DOHH2 (cell line): ENCODE measurements around the gene PSMB5.

Experiments
- EZH2phosphoT487 ChIP-seq: fragments of 200-600 bp; sonication (generic); IDR thresholded peaks from 2 replicates; pipeline ENCODE4 v1.6.1; 2017; ENCODE audit warnings: borderline replicate concordance, mild to moderate bottlenecking, antibody characterized with exemption, low read length, moderate library complexity, mixed read lengths
- TF ChIP-seq, protein P1 (sequence below): fragments of 200-600 bp; sonication (generic); IDR thresholded peaks from one replicate; pipeline ENCODE4 v1.5.1; 2014; ENCODE audit warnings: antibody characterized with exemption, mild to moderate bottlenecking, low read depth, low read length; ENCODE audit not compliant: poor library complexity, severe bottlenecking

DNA sequence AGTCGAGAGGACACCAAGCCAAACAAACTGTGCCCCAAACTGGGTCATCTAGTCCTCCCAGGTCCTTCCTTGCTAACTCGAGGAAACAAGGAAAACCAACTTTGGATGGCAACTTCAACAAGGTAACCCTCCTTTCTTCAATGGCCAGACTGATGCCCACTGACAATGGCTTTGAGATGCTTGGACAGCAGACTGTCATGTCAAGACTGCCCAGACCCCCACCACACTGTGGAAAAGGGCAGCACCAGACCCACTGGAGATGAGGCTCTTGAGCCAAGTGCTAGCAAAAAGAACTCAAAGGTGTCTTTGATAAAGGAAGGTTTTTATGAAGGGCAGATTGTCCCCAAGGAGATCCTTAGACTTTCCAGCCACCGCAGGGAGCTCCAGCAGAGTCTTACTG is 31.7 kb upstream of the PSMB5 start:
- TF ChIP-seq, protein P1, sequence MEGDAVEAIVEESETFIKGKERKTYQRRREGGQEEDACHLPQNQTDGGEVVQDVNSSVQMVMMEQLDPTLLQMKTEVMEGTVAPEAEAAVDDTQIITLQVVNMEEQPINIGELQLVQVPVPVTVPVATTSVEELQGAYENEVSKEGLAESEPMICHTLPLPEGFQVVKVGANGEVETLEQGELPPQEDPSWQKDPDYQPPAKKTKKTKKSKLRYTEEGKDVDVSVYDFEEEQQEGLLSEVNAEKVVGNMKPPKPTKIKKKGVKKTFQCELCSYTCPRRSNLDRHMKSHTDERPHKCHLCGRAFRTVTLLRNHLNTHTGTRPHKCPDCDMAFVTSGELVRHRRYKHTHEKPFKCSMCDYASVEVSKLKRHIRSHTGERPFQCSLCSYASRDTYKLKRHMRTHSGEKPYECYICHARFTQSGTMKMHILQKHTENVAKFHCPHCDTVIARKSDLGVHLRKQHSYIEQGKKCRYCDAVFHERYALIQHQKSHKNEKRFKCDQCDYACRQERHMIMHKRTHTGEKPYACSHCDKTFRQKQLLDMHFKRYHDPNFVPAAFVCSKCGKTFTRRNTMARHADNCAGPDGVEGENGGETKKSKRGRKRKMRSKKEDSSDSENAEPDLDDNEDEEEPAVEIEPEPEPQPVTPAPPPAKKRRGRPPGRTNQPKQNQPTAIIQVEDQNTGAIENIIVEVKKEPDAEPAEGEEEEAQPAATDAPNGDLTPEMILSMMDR: no peak
- TF ChIP-seq EZH2phosphoT487: no peak
